LNCaP clone FGC (cell line): ENCODE results near the gene ANKRD10.

Source experiments
- DNase-seq: peaks from one replicate; pipeline ENCODE4 v3.0.0-alpha.2; 2011; ENCODE audit warnings: low read depth
- H3K4me3 ChIP-seq: 2 replicates; pipeline ENCODE4 v1.5.1; 2011; ENCODE audit warnings: mild to moderate bottlenecking, low read depth, low read length, control low read depth
- CTCF ChIP-seq: IDR thresholded peaks from 2 replicates; pipeline ENCODE4 v1.5.1; 2012; ENCODE audit warnings: mild to moderate bottlenecking; ENCODE audit not compliant: control insufficient read depth, insufficient read depth; ENCODE audit errors: extremely low read depth

The ANKRD10 gene

GRCh38 chr13:110925023-110925612 is 10.2 kb upstream of the ANKRD10 start:
- no peak for TF ChIP-seq CTCF
- H3K4me3 ChIP-seq: no peak overlapping the region
- DNase-seq: no peak

- no peak overlapping the region for H3K4me3 ChIP-seq
- no peak for TF ChIP-seq CTCF
- no peak for DNase-seq
Measured at GRCh38 chr13:110924639-110924934, 9.7 kb upstream of the ANKRD10 start.

- DNase-seq: no peak
- TF ChIP-seq CTCF: no peak
- H3K4me3 ChIP-seq: no peak overlapping the region
Measured at GRCh38 chr13:110923777-110924638, 9.1 kb upstream of the ANKRD10 start.

GRCh38 chr13:110923086-110923485 is 8.2 kb upstream of the ANKRD10 start:
- no peak for TF ChIP-seq CTCF
- no peak overlapping the region for H3K4me3 ChIP-seq
- no peak for DNase-seq

GRCh38 chr13:110922506-110922905 is 7.6 kb upstream of the ANKRD10 start:
- no peak for DNase-seq
- no peak overlapping the region for H3K4me3 ChIP-seq
- TF ChIP-seq CTCF: no peak

GRCh38 chr13:110921695-110922094 is 6.8 kb upstream of the ANKRD10 start:
- TF ChIP-seq CTCF: no peak
- no peak for DNase-seq
- no peak overlapping the region for H3K4me3 ChIP-seq

GRCh38 chr13:110921209-110921608 is 6.3 kb upstream of the ANKRD10 start:
- no peak overlapping the region for H3K4me3 ChIP-seq
- no peak for TF ChIP-seq CTCF
- no peak for DNase-seq
